GM23338 (cell line): ENCODE results near the gene GABPA. TPM values are rescaled to one million over a fixed set of nuclear protein-coding genes. Genes with fewer than 3 reads are reported as not detected.

Experiments
- ATAC-seq: fragments of 200-7000 bp; cut with Tn5 transposase; 3 replicates; pipeline ENCODE4 v1.9.1; 2020
- DNase-seq: peaks from one replicate; pipeline ENCODE4 v3.0.0-alpha.2; 2015; ENCODE audit warnings: low spot score
- H2AFZ ChIP-seq: fragments of 200-600 bp; sonication (generic); 2 replicates; pipeline ENCODE4 v1.8.0; 2016; ENCODE audit warnings: antibody characterized with exemption, mild to moderate bottlenecking, moderate library complexity
- H3F3A ChIP-seq: fragments of 200-600 bp; sonication (generic); replicated peaks from 2 replicates; pipeline ENCODE4 v1.8.0; 2017; ENCODE audit warnings: antibody characterized with exemption, mixed run types, low read depth
- H3K27ac ChIP-seq: fragments of 200-600 bp; sonication (generic); 2 replicates; pipeline ENCODE4 v1.6.1; 2016; ENCODE audit warnings: low read depth
- H3K27me3 ChIP-seq: fragments of 200-600 bp; sonication (generic); 2 replicates; pipeline ENCODE4 v1.8.0; 2016; ENCODE audit warnings: mild to moderate bottlenecking, mixed run types, moderate library complexity; ENCODE audit not compliant: insufficient read depth
- H3K36me3 ChIP-seq: fragments of 200-600 bp; sonication (generic); 2 replicates; pipeline ENCODE4 v1.8.0; 2016; ENCODE audit warnings: mild to moderate bottlenecking; ENCODE audit not compliant: insufficient read depth
- H3K4me1 ChIP-seq: fragments of 200-600 bp; sonication (generic); 2 replicates; pipeline ENCODE4 v1.8.0; 2016; ENCODE audit warnings: mild to moderate bottlenecking, moderate library complexity; ENCODE audit not compliant: insufficient read depth
- H3K4me2 ChIP-seq: fragments of 200-600 bp; sonication (generic); 2 replicates; pipeline ENCODE4 v1.7.1; 2017; ENCODE audit warnings: mixed run types
- H3K4me3 ChIP-seq: fragments of 200-600 bp; sonication (generic); 2 replicates; pipeline ENCODE4 v1.6.1; 2016; ENCODE audit warnings: mixed run types
- H3K79me2 ChIP-seq: fragments of 200-600 bp; sonication (generic); replicated peaks from 2 replicates; pipeline ENCODE4 v1.8.0; 2017; ENCODE audit warnings: mild to moderate bottlenecking; ENCODE audit not compliant: insufficient read depth
- H3K9me2 ChIP-seq: fragments of 200-600 bp; sonication (generic); 2 replicates; pipeline ENCODE4 v1.8.0; 2017; ENCODE audit not compliant: insufficient read depth
- H4K20me1 ChIP-seq: fragments of 200-600 bp; sonication (generic); replicated peaks from 2 replicates; pipeline ENCODE4 v1.8.0; 2017; ENCODE audit warnings: mild to moderate bottlenecking; ENCODE audit not compliant: insufficient read depth
- H3K27ac Mint-ChIP-seq: 2 replicates; pipeline ENCODE4 v1.8.0; 2020; ENCODE audit warnings: inconsistent platforms, mild to moderate bottlenecking, moderate library complexity, mixed read lengths
- H3K27me3 Mint-ChIP-seq: 3 replicates; pipeline ENCODE4 v1.8.0; 2022; ENCODE audit warnings: low read depth, mild to moderate bottlenecking, moderate library complexity, mixed read lengths, inconsistent platforms; ENCODE audit not compliant: insufficient read depth, poor library complexity
- H3K36me3 Mint-ChIP-seq: 3 replicates; pipeline ENCODE4 v1.8.0; 2021; ENCODE audit warnings: low read depth, mild to moderate bottlenecking, inconsistent platforms, moderate library complexity, mixed read lengths
- H3K4me1 Mint-ChIP-seq: 3 replicates; pipeline ENCODE4 v1.8.0; 2020; ENCODE audit warnings: mild to moderate bottlenecking, inconsistent platforms, mixed read lengths
- H3K4me3 Mint-ChIP-seq: 3 replicates; pipeline ENCODE4 v1.8.0; 2021; ENCODE audit warnings: moderate library complexity, mild to moderate bottlenecking, inconsistent platforms, mixed read lengths
- H3K9me3 Mint-ChIP-seq: 3 replicates; pipeline ENCODE4 v1.8.0; 2020; ENCODE audit warnings: moderate library complexity, mild to moderate bottlenecking, inconsistent platforms, mixed read lengths
- CREB1 ChIP-seq: fragments of 250-450 bp; sonication (Bioruptor Pico); IDR thresholded peaks from 2 replicates; pipeline ENCODE4 v1.5.0; 2020; ENCODE audit warnings: low read depth, mild to moderate bottlenecking, moderate library complexity
- EZH2 ChIP-seq: fragments of 200-600 bp; sonication (generic); IDR thresholded peaks from one replicate; pipeline ENCODE4 v1.8.0; 2017; ENCODE audit warnings: antibody characterized with exemption, mild to moderate bottlenecking, low read depth; ENCODE audit not compliant: unreplicated experiment
- JUNB ChIP-seq: IDR thresholded peaks from one replicate; pipeline ENCODE4 v1.6.1; 2016; ENCODE audit warnings: antibody characterized with exemption; ENCODE audit not compliant: unreplicated experiment
- NANOG ChIP-seq: IDR thresholded peaks from 2 replicates; pipeline ENCODE4 v1.6.1; 2016; ENCODE audit warnings: antibody characterized with exemption, borderline replicate concordance
- ZNF114 ChIP-seq: fragments of 250-450 bp; sonication (Bioruptor Pico); IDR thresholded peaks from 2 replicates; pipeline ENCODE4 v1.5.0; 2020; ENCODE audit warnings: mild to moderate bottlenecking, moderate library complexity
- polyA plus RNA-seq: library from polyadenylated mRNA; unstranded; fragments of >200 nt; fragmentation: Nextera tagmentation; extraction: Ambion mirVana; gene quantifications from 2 replicates; pipeline ENCODE4 v1.2.1, GENCODE V29; 2016
- total RNA-seq: library from RNA; depleted of rRNA; stranded (reverse); fragments of >200 nt; shearing (Covaris generic); gene quantifications from 2 replicates; pipeline ENCODE4 v1.2.3, GENCODE V29; 2014
- TF ChIP-seq, protein P1 (sequence below): IDR thresholded peaks from one replicate; pipeline ENCODE4 v1.6.1; 2018; ENCODE audit warnings: antibody characterized with exemption; ENCODE audit not compliant: unreplicated experiment
- TF ChIP-seq, protein P2 (sequence below), 2 experiments: fragments of 200-600 bp in 1 of 2; sonication (generic) in 1 of 2; conservative IDR thresholded peaks; 2 replicates each; pipeline versions ENCODE4 v1.5.1 to v1.6.1; 2016 to 2017; ENCODE audit warnings: antibody characterized with exemption in 2 of 2, low read depth in 2 of 2, mild to moderate bottlenecking in 2 of 2, moderate library complexity in 1 of 2
- TF ChIP-seq, protein P3 (sequence below): IDR thresholded peaks from 2 replicates; pipeline ENCODE4 v1.6.1; 2016; ENCODE audit warnings: antibody characterized with exemption
- TF ChIP-seq, protein P4 (sequence below): fragments of 250-450 bp; sonication (Bioruptor Pico); IDR thresholded peaks from 2 replicates; pipeline ENCODE4 v1.5.0; 2020; ENCODE audit warnings: mild to moderate bottlenecking, moderate library complexity

Gene GABPA
- total and polyA plus RNA-seq, 2 experiments from 2014 or later, result 8.5 to 28.6 TPM

DNA sequence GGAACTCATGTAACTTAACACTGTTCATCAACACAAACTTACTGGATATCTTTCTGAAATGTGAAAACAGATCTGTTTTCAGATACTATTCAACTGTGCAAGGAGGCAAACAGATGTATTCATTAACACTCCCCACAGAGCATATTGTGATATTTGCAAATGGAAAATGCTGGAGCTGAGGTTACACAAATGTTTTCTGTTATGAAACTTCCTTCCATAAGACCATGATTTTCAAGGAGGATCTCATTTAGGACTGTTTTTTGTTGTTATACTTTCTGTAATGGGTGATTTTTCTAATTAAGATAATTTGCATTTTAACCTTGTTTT lies 56.1 kb downstream of the GABPA start (continued):
- TF ChIP-seq, protein P1, sequence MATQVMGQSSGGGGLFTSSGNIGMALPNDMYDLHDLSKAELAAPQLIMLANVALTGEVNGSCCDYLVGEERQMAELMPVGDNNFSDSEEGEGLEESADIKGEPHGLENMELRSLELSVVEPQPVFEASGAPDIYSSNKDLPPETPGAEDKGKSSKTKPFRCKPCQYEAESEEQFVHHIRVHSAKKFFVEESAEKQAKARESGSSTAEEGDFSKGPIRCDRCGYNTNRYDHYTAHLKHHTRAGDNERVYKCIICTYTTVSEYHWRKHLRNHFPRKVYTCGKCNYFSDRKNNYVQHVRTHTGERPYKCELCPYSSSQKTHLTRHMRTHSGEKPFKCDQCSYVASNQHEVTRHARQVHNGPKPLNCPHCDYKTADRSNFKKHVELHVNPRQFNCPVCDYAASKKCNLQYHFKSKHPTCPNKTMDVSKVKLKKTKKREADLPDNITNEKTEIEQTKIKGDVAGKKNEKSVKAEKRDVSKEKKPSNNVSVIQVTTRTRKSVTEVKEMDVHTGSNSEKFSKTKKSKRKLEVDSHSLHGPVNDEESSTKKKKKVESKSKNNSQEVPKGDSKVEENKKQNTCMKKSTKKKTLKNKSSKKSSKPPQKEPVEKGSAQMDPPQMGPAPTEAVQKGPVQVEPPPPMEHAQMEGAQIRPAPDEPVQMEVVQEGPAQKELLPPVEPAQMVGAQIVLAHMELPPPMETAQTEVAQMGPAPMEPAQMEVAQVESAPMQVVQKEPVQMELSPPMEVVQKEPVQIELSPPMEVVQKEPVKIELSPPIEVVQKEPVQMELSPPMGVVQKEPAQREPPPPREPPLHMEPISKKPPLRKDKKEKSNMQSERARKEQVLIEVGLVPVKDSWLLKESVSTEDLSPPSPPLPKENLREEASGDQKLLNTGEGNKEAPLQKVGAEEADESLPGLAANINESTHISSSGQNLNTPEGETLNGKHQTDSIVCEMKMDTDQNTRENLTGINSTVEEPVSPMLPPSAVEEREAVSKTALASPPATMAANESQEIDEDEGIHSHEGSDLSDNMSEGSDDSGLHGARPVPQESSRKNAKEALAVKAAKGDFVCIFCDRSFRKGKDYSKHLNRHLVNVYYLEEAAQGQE, result no peak
- TF ChIP-seq, protein P2, sequence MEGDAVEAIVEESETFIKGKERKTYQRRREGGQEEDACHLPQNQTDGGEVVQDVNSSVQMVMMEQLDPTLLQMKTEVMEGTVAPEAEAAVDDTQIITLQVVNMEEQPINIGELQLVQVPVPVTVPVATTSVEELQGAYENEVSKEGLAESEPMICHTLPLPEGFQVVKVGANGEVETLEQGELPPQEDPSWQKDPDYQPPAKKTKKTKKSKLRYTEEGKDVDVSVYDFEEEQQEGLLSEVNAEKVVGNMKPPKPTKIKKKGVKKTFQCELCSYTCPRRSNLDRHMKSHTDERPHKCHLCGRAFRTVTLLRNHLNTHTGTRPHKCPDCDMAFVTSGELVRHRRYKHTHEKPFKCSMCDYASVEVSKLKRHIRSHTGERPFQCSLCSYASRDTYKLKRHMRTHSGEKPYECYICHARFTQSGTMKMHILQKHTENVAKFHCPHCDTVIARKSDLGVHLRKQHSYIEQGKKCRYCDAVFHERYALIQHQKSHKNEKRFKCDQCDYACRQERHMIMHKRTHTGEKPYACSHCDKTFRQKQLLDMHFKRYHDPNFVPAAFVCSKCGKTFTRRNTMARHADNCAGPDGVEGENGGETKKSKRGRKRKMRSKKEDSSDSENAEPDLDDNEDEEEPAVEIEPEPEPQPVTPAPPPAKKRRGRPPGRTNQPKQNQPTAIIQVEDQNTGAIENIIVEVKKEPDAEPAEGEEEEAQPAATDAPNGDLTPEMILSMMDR (conservative IDR thresholded peaks at IDR 0.05; ENCODE audit: low read depth in 2 of 2), result no peak
- no peak for TF ChIP-seq JUNB
- no peak for TF ChIP-seq ZNF114 (CRISPR knock-in tag)

DNA sequence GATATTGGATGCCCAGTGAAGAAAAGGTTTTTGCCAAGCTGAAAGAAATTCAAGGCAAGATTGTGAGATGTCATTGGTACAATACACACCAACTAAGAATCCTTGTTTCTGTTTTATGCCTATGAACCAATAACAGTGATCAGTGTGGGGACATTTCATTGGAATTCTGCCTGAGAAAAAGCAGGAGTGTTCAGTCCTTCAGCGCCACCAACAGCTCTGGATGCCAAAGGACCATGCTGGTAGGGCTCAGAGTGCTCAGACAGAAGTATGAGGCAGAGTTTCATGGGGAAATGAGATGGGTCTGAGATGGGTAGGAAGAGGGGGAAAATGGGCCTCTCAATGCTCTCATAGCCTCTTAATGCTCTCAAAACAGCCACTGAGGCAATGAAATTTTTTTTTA lies 56.5 kb downstream of the GABPA start:
- Mint-ChIP-seq H3K36me3 (no peaks in the 10 kb centered on the region), H3K4me3 (no peak overlapping the region), H3K9me3 (0 out of 3 replicates have a peak, but pooled peaks cover 2% of the 10 kb centered on the region), H3K4me1 (peaks cover 3% of the 10 kb centered on the region; the same call in 1 of the 3 replicates), H3K27me3 (peaks cover 2% of the 10 kb centered on the region), H3K27ac (no peak overlapping the region)
- H3K9me2 ChIP-seq, result no peaks in the 10 kb centered on the region
- H3K4me1 ChIP-seq, result no peaks in the 10 kb centered on the region
- no peak overlapping the region for H3K4me3 ChIP-seq
- H3K27me3 ChIP-seq, result no peaks in the 10 kb centered on the region
- no peaks in the 10 kb centered on the region for H3F3A ChIP-seq
- DNase-seq (peak; percentile 27), ATAC-seq (no peak)
- H3K36me3 ChIP-seq, result no peaks in the 10 kb centered on the region
- H3K79me2 ChIP-seq, result no peaks in the 10 kb centered on the region
- no peak overlapping the region for H2AFZ ChIP-seq
- H3K27ac ChIP-seq, result no peak overlapping the region
- TF ChIP-seq CREB1 (no peak), EZH2 (no peak), NANOG (no peak)
- TF ChIP-seq, protein P3, sequence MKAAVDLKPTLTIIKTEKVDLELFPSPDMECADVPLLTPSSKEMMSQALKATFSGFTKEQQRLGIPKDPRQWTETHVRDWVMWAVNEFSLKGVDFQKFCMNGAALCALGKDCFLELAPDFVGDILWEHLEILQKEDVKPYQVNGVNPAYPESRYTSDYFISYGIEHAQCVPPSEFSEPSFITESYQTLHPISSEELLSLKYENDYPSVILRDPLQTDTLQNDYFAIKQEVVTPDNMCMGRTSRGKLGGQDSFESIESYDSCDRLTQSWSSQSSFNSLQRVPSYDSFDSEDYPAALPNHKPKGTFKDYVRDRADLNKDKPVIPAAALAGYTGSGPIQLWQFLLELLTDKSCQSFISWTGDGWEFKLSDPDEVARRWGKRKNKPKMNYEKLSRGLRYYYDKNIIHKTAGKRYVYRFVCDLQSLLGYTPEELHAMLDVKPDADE, result no peak
- TF ChIP-seq, protein P4, sequence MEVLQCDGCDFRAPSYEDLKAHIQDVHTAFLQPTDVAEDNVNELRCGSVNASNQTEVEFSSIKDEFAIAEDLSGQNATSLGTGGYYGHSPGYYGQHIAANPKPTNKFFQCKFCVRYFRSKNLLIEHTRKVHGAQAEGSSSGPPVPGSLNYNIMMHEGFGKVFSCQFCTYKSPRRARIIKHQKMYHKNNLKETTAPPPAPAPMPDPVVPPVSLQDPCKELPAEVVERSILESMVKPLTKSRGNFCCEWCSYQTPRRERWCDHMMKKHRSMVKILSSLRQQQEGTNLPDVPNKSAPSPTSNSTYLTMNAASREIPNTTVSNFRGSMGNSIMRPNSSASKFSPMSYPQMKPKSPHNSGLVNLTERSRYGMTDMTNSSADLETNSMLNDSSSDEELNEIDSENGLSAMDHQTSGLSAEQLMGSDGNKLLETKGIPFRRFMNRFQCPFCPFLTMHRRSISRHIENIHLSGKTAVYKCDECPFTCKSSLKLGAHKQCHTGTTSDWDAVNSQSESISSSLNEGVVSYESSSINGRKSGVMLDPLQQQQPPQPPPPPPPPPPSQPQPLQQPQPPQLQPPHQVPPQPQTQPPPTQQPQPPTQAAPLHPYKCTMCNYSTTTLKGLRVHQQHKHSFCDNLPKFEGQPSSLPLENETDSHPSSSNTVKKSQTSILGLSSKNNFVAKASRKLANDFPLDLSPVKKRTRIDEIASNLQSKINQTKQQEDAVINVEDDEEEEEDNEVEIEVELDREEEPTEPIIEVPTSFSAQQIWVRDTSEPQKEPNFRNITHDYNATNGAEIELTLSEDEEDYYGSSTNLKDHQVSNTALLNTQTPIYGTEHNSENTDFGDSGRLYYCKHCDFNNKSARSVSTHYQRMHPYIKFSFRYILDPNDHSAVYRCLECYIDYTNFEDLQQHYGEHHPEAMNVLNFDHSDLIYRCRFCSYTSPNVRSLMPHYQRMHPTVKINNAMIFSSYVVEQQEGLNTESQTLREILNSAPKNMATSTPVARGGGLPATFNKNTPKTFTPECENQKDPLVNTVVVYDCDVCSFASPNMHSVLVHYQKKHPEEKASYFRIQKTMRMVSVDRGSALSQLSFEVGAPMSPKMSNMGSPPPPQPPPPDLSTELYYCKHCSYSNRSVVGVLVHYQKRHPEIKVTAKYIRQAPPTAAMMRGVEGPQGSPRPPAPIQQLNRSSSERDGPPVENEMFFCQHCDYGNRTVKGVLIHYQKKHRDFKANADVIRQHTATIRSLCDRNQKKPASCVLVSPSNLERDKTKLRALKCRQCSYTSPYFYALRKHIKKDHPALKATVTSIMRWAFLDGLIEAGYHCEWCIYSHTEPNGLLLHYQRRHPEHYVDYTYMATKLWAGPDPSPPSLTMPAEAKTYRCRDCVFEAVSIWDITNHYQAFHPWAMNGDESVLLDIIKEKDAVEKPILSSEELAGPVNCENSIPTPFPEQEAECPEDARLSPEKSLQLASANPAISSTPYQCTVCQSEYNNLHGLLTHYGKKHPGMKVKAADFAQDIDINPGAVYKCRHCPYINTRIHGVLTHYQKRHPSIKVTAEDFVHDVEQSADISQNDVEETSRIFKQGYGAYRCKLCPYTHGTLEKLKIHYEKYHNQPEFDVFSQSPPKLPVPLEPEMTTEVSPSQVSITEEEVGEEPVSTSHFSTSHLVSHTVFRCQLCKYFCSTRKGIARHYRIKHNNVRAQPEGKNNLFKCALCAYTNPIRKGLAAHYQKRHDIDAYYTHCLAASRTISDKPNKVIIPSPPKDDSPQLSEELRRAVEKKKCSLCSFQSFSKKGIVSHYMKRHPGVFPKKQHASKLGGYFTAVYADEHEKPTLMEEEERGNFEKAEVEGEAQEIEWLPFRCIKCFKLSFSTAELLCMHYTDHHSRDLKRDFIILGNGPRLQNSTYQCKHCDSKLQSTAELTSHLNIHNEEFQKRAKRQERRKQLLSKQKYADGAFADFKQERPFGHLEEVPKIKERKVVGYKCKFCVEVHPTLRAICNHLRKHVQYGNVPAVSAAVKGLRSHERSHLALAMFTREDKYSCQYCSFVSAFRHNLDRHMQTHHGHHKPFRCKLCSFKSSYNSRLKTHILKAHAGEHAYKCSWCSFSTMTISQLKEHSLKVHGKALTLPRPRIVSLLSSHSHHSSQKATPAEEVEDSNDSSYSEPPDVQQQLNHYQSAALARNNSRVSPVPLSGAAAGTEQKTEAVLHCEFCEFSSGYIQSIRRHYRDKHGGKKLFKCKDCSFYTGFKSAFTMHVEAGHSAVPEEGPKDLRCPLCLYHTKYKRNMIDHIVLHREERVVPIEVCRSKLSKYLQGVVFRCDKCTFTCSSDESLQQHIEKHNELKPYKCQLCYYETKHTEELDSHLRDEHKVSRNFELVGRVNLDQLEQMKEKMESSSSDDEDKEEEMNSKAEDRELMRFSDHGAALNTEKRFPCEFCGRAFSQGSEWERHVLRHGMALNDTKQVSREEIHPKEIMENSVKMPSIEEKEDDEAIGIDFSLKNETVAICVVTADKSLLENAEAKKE (CRISPR knock-in tag), result no peak
- TF ChIP-seq, protein P2 (conservative IDR thresholded peaks at IDR 0.05; ENCODE audit: low read depth in 2 of 2), result peak; percentile 23 to 41; a peak in 3 of 4 replicates
- H4K20me1 ChIP-seq, result no peaks in the 10 kb centered on the region
- no peak overlapping the region for H3K4me2 ChIP-seq
